AG04449 (cell line): ENCODE results near the gene CKAP2L.

Experiments
- CTCF ChIA-PET: fragments of 350-600 bp; formaldehyde crosslinking; extraction: SDS; loops from one replicate; lab custom pipeline; 2021; ENCODE audit warnings: antibody characterized with exemption; lab: Yijun Ruan, JAX
- POLR2A ChIA-PET: fragments of 400-600, 350-600 bp; formaldehyde crosslinking; extraction: SDS; loops from one replicate; lab custom pipeline; 2020; ENCODE audit warnings: antibody characterized with exemption, inconsistent platforms; lab: Yijun Ruan, JAX
- DNase-seq: peaks from one replicate; pipeline ENCODE4 v3.0.0-alpha.2; 2010; ENCODE audit warnings: low read depth, low spot score
- H3K4me3 ChIP-seq: 2 replicates; pipeline ENCODE4 v1.5.1; 2011; ENCODE audit warnings: low read depth, mild to moderate bottlenecking, control low read depth, low read length
- CTCF ChIP-seq: IDR thresholded peaks from one replicate; pipeline ENCODE4 v1.5.1; 2011; ENCODE audit warnings: mild to moderate bottlenecking, moderate library complexity, low read length, control low read depth, inconsistent platforms; ENCODE audit not compliant: insufficient read depth; ENCODE audit errors: missing control alignments

Gene CKAP2L

DNA sequence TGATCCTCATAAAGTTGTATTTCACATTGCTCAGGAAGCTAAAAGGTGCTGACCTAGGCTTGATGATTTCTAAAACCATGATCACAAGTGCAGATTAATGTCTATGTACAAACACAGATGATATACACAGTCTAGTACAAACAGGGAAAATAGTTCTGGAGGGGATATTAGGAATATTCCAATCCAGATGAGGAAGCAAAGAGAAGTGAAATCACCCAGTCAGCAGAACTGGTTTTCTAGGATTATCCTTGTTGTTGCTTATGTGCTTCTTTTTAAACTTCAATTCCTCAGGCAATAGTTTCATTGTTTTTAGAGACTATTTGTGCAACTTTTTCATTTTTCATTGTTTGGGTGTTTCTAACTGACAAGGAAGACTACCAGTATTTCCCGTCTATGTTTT, 15.2 kb upstream of the CKAP2L start:
- ChIA-PET CTCF (interaction anchor here (0.5 kb wide), 1 partner anchor 310 kb away, joined by 3 read pairs; no protein-coding TSS in a partner anchor), POLR2A (no interaction called here)
- H3K4me3 ChIP-seq, result no peak overlapping the region
- TF ChIP-seq CTCF, result no peak
- no peak for DNase-seq

DNA sequence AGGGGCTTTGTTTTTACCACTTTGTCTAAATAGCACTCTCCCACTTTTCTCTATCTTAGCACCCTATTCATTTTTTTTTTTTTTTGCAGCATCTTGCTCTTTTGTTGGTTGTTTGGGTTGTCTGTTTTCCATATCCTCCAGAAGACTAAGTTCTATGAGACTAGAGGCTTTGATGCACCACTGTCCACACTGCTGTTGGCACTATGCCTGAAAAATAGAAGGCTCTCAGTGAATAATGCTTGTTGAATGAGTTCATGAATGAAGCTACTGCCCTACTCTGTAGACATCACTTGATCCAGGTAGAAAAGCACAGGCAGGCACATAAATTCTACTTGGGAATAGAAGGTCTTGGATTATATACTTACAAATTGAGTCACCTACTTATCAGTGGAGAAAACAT, 12.6 kb upstream of the CKAP2L start:
- no peak for TF ChIP-seq CTCF
- POLR2A ChIA-PET, result no interaction called here
- DNase-seq, result no peak
- H3K4me3 ChIP-seq, result no peak overlapping the region
- CTCF ChIA-PET, result no interaction called here

- ChIA-PET CTCF (interaction anchor here (1.0 kb wide), 1 partner anchor 166 kb away, joined by 4 read pairs; no protein-coding TSS in a partner anchor), POLR2A (no interaction called here)
- DNase-seq, result no peak
- H3K4me3 ChIP-seq, result no peak overlapping the region
- TF ChIP-seq CTCF, result no peak
Measured at GRCh38 chr2:112776113-112776512, 11.7 kb upstream of the CKAP2L start.

GRCh38 chr2:112774536-112775285, 10.3 kb upstream of the CKAP2L start:
- POLR2A ChIA-PET, result no interaction called here
- no peak for TF ChIP-seq CTCF
- CTCF ChIA-PET, result interaction anchor here (1.2 kb wide), 1 partner anchor 25 kb away, joined by 3 read pairs; no protein-coding TSS in a partner anchor

DNA sequence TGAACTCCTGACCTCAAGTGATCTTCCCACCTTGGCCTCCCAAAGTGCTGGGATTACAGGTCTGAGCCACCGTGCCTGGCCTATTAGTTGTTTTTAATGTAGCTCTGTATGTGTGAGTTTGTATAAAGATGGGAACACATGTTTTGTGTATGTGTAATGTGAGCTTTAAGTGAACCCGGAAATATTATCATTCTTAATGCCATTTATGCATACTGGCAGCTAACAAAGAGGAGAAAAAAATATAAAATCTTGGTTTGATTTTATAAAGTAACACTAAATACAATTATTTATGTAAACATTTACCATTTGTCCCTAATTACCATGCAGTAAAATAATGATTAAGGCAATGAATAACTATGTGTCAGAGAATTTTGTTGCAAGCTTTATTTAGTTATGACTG, 9.1 kb upstream of the CKAP2L start:
- ChIA-PET POLR2A (no interaction called here), CTCF (interaction anchor here (0.9 to 1.5 kb wide), 2 partner anchors 168 to 185 kb away, joined by 3 to 4 read pairs; no protein-coding TSS in a partner anchor)
- no peak overlapping the region for H3K4me3 ChIP-seq
- TF ChIP-seq CTCF, result no peak
- no peak for DNase-seq

More at GRCh38 chr2:112774536-112775285, 10.3 kb upstream of the CKAP2L start:
- DNase-seq, result no peak
- H3K4me3 ChIP-seq, result no peak overlapping the region

GRCh38 chr2:112772911-112773475, 8.6 kb upstream of the CKAP2L start:
- CTCF ChIA-PET, result interaction anchor here (0.8 to 1.5 kb wide), 4 partner anchors 23 to 186 kb away, joined by 3 to 6 read pairs (median 4); no protein-coding TSS in a partner anchor

More at GRCh38 chr2:112772911-112773475, 8.6 kb upstream of the CKAP2L start:
- POLR2A ChIA-PET, result no interaction called here
- no peak overlapping the region for H3K4me3 ChIP-seq
- TF ChIP-seq CTCF, result no peak
- DNase-seq, result no peak
